ENCODE measurements around the gene DDAH1. TPM values are rescaled to one million over a fixed set of nuclear protein-coding genes. Genes with fewer than 3 reads are reported as not detected.

The DDAH1 gene
- total RNA-seq, 4 donors from 2014 or later: 8.3 to 21.1 (median 13.3) TPM

DNA sequence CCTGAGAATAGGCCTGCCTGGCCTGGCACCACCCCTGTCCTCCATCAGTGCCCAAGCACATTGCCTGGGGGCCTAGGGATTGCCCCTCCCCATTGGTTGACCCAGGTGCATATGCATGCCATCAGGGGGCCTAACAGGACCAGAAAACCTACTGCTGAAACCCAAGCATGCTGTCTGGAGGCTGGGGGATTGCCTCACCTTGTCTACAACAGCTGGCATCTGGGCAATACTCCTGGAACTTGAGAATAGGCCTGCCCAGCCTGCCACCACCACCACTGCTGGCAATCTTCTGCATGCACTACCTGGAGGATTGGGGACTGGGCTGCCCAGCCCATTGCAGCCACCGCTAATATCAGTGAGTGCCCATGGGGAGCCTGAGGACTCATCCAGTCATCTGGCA is 132.4 kb downstream of the DDAH1 start:
- DNase-seq (ENCODE audit: low spot score in 2 of 2): no peak
- H3K4me3 ChIP-seq (ENCODE audit: low read depth, poor library complexity, severe bottlenecking): no peak overlapping the region
- WGBS, 2 donors: 100% methylated on average over 1 of the region's 1 CpG
- TF ChIP-seq, protein P1, sequence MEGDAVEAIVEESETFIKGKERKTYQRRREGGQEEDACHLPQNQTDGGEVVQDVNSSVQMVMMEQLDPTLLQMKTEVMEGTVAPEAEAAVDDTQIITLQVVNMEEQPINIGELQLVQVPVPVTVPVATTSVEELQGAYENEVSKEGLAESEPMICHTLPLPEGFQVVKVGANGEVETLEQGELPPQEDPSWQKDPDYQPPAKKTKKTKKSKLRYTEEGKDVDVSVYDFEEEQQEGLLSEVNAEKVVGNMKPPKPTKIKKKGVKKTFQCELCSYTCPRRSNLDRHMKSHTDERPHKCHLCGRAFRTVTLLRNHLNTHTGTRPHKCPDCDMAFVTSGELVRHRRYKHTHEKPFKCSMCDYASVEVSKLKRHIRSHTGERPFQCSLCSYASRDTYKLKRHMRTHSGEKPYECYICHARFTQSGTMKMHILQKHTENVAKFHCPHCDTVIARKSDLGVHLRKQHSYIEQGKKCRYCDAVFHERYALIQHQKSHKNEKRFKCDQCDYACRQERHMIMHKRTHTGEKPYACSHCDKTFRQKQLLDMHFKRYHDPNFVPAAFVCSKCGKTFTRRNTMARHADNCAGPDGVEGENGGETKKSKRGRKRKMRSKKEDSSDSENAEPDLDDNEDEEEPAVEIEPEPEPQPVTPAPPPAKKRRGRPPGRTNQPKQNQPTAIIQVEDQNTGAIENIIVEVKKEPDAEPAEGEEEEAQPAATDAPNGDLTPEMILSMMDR (IDR thresholded peaks at IDR 0.05): no peak
- no peak for TF ChIP-seq POLR2A (IDR thresholded peaks at IDR 0.05)
- intact Hi-C loops (cut with DNase I; ENCODE audit: low total_unique reads): no loop called here

DNA sequence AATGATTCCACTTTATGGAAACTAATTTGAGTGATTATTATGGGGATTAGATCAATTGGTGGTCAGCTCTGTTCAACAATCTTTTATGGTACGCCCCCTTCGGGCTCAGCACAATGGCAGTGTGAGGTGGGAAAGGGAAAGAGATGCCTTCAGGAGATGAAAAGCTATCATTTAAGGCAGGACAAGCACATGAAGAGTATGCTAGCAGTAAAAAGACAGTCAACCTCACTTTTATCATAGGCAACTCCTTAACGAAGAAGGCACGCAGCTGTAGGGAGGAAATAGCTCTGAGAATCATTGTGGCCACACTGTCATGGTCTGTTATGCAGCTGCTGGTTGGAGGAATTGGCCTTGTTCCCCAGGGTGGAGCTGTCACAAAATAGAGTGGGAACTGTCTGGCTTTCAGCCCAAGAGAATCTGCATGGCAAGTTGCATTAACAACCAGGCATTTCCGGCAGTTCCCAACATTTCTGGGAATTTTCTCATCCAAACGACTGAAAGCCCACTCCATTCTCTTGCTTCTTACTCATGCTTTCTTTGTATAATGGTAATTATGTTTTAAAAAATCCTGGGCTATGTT is 134.2 kb downstream of the DDAH1 start:
- no peak for TF ChIP-seq POLR2A (IDR thresholded peaks at IDR 0.05)
- TF ChIP-seq, protein P1 (IDR thresholded peaks at IDR 0.05): no peak
- 35 to 41% methylated on average over 6 of the region's 6 CpGs for WGBS, 2 donors
- peak in 1 of 2 donors; percentile 55 for DNase-seq (ENCODE audit: low spot score in 2 of 2)
- H3K4me3 ChIP-seq (ENCODE audit: low read depth, poor library complexity, severe bottlenecking): no peak overlapping the region
- intact Hi-C loops (cut with DNase I; ENCODE audit: low total_unique reads): no loop called here

DNA sequence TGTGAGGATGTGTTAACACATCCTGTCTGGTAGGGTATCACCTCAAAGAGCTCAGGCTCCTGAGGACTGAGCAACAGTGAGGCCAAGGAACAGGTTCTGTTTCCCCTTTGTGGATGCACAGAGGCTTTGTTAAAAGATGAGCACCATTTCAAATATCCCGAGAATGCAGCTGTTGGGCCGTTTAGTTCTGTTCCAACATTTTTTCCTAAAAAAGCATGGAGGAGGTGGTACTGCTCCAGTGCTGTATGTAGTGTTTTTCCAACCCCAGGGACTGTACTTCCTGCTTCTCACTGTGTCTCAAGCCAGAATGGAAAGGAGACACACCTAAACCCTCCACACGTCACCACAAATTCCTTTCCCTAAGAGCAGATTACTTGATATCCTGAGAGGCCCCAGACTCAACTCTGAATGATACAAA is 134.7 kb downstream of the DDAH1 start:
- TF ChIP-seq POLR2A (IDR thresholded peaks at IDR 0.05): no peak
- TF ChIP-seq, protein P1 (IDR thresholded peaks at IDR 0.05): no peak
- WGBS, 2 donors: 13 to 19% methylated on average over 3 of the region's 3 CpGs
- H3K4me3 ChIP-seq (ENCODE audit: low read depth, poor library complexity, severe bottlenecking): no peak overlapping the region
- intact Hi-C loops (cut with DNase I; ENCODE audit: low total_unique reads): no loop called here
- DNase-seq (ENCODE audit: low spot score in 2 of 2): no peak

DNA sequence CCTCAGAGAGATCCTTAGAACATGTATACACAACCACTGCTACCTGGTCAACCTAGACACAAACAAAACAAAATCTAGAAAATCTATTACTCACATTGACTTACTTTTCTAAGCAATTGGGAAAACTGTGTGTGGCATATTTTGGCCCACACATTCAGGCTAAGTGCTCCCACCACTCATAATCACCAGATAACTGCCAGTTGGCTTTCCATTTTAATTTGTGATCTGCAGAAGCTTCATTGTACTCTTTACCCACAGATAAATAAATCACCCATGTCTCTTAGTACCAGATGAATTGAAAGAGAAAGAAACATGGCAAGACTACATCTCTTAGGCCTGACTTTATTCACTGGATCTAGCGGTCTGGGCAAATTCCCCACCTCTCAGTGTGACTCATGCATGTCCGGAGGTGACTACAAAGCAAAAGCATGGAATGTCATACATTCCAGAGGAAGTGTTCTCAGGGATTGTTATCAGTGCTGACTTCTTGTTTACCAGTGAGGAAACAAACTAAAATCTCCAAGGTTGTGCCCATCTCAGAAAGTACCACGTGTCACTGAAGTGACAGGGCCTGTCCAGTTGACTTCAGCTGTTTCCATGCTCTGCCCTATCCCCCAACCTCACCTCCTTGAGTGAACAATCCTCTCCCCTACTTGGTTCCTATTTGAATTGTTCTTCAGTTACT is 136.1 kb downstream of the DDAH1 start:
- TF ChIP-seq POLR2A (IDR thresholded peaks at IDR 0.05): no peak
- TF ChIP-seq, protein P1 (IDR thresholded peaks at IDR 0.05): no peak
- 32 to 35% methylated on average over 3 of the region's 3 CpGs for WGBS, 2 donors
- no peak overlapping the region for H3K4me3 ChIP-seq (ENCODE audit: low read depth, poor library complexity, severe bottlenecking)
- DNase-seq (ENCODE audit: low spot score in 2 of 2): no peak
- intact Hi-C loops (cut with DNase I; ENCODE audit: low total_unique reads): no loop called here

DNA sequence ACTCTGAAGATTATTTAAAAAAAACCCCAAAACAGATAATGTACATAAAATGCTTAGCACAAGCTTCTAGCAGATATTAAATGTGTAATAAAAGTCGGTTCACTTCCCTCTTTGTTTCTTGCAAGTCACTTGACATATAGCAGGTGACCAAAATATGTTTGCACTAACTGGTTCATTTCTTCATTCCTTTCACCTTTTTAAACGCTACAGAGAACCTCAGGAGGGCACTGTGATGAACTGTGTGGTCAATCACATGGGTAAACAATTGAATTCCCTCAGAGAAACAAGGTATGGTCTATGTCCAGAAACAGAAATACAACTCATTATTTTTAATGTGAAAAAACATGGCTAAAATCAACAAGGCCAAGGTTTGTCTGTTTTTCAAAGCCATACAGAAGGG is 137.2 kb downstream of the DDAH1 start:
- no peak for DNase-seq (ENCODE audit: low spot score in 2 of 2)
- no peak overlapping the region for H3K4me3 ChIP-seq (ENCODE audit: low read depth, poor library complexity, severe bottlenecking)
- intact Hi-C loops (cut with DNase I; ENCODE audit: low total_unique reads): no loop called here
- TF ChIP-seq, protein P1 (IDR thresholded peaks at IDR 0.05): no peak
- no peak for TF ChIP-seq POLR2A (IDR thresholded peaks at IDR 0.05)
- WGBS, 2 donors: 79% methylated on average over 2 of the region's 2 CpGs
